Neural progenitor cell (in vitro differentiated cells): ENCODE results near the gene GBGT1. TPM values are rescaled to one million over a fixed set of nuclear protein-coding genes. Genes with fewer than 3 reads are reported as not detected.

Experiments used
- DNase-seq: peaks from one replicate; pipeline ENCODE4 v3.0.0-alpha.2; 2016; ENCODE audit warnings: low spot score
- H2AFZ ChIP-seq: fragments of 200-600 bp; sonication (generic); replicated peaks from 2 replicates; pipeline ENCODE4 v1.6.1; 2016; ENCODE audit warnings: antibody characterized with exemption
- H3F3A ChIP-seq: fragments of 200-600 bp; sonication (generic); 2 replicates; pipeline ENCODE4 v1.6.1; 2016; ENCODE audit warnings: antibody characterized with exemption, low read depth
- H3K27ac ChIP-seq: fragments of 200-600 bp; sonication (generic); 2 replicates; pipeline ENCODE4 v1.5.1; 2016; ENCODE audit warnings: mild to moderate bottlenecking
- H3K27me3 ChIP-seq: fragments of 200-600 bp; sonication (generic); 2 replicates; pipeline ENCODE4 v1.6.1; 2016; ENCODE audit warnings: mild to moderate bottlenecking, moderate library complexity
- H3K36me3 ChIP-seq: fragments of 200-600 bp; sonication (generic); 2 replicates; pipeline ENCODE4 v1.5.1; 2016
- H3K4me1 ChIP-seq: fragments of 200-600 bp; sonication (generic); 2 replicates; pipeline ENCODE4 v1.6.1; 2016; ENCODE audit warnings: mixed run types
- H3K4me2 ChIP-seq: fragments of 200-600 bp; sonication (generic); 2 replicates; pipeline ENCODE4 v1.6.1; 2016
- H3K4me3 ChIP-seq: fragments of 200-600 bp; sonication (generic); 2 replicates; pipeline ENCODE4 v1.5.1; 2016
- H3K79me2 ChIP-seq: fragments of 200-600 bp; sonication (generic); 2 replicates; pipeline ENCODE4 v1.6.1; 2016; ENCODE audit warnings: low read depth
- H3K9ac ChIP-seq: fragments of 200-600 bp; sonication (generic); 2 replicates; pipeline ENCODE4 v1.6.1; 2016
- H3K9me3 ChIP-seq: fragments of 200-600 bp; sonication (generic); 2 replicates; pipeline ENCODE4 v1.5.1; 2016; ENCODE audit warnings: low read depth
- H4K20me1 ChIP-seq: fragments of 200-600 bp; sonication (generic); 2 replicates; pipeline ENCODE4 v1.6.1; 2016; ENCODE audit warnings: low read depth
- H3K27ac Mint-ChIP-seq: 3 replicates; pipeline ENCODE4 v1.8.0; 2021; ENCODE audit warnings: mixed read lengths
- H3K27me3 Mint-ChIP-seq: 2 replicates; pipeline ENCODE4 v1.8.0; 2022; ENCODE audit warnings: low read depth, mild to moderate bottlenecking, inconsistent platforms, moderate library complexity, mixed read lengths; ENCODE audit not compliant: insufficient read depth
- H3K36me3 Mint-ChIP-seq: 3 replicates; pipeline ENCODE4 v1.8.0; 2021; ENCODE audit warnings: mixed read lengths
- H3K4me1 Mint-ChIP-seq: 3 replicates; pipeline ENCODE4 v1.8.0; 2021; ENCODE audit warnings: mixed read lengths
- H3K4me3 Mint-ChIP-seq: 3 replicates; pipeline ENCODE4 v1.8.0; 2021; ENCODE audit warnings: mild to moderate bottlenecking, moderate library complexity, mixed read lengths
- H3K9me3 Mint-ChIP-seq: 3 replicates; pipeline ENCODE4 v1.8.0; 2020; ENCODE audit warnings: mixed read lengths
- EZH2 ChIP-seq: fragments of 200-600 bp; sonication (generic); IDR thresholded peaks from 2 replicates; pipeline ENCODE4 v1.6.1; 2017; ENCODE audit warnings: antibody characterized with exemption, mild to moderate bottlenecking, moderate library complexity
- EZH2phosphoT487 ChIP-seq: fragments of 200-600 bp; sonication (generic); IDR thresholded peaks from 2 replicates; pipeline ENCODE4 v1.6.1; 2017; ENCODE audit warnings: antibody characterized with exemption
- total RNA-seq: library from RNA; depleted of rRNA; stranded (reverse); fragments of >200 nt; gene quantifications from 2 replicates; pipeline ENCODE4 v1.2.3, GENCODE V29; 2015; ENCODE audit warnings: low replicate concordance
- TF ChIP-seq, protein P1 (sequence below): fragments of 200-600 bp; sonication (generic); IDR thresholded peaks from 2 replicates; pipeline ENCODE4 v1.5.1; 2017; ENCODE audit warnings: antibody characterized with exemption, mild to moderate bottlenecking

GBGT1 gene
- total RNA-seq, 1 donor from 2014 or later, result 2.0 TPM

DNA sequence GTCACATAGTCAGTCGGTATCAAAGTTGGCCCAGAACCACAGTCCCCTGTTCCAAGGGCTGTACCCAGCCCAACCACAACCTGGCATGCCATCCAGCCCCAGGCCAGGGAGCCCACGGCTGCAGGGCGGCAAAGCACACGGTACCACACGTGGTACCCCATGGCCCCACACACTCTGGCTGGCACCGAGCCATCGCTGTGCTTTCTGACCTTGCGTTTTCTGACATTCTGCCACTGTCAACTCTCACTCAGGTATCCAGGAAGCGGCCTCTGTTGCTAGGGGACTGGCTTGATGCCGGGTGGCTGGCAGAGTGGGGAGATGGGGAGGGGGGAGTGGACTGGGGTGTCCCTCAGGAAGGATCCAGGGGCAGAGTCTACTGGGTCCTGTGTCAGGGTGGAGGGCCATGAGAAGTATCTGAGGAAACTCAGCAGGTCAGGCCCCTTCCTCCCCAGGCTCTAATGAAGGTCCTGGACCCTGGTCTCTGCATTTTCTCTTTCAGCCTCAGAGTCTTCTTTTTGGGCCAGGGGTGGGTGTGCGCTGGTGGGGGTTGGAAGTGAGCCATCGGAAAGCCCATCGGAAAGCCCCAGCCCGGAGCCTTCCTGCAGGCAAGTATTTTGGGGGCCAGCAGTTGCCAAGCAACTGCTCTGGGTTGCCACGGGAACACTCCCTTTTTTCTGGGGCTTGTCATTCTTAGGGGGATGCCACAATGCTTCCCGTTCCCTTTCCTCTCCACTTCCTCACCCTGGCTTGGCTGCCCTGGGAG is 21.7 kb downstream of the GBGT1 start:
- peaks cover 6% of the 10 kb centered on the region for H3K4me1 ChIP-seq
- no peaks in the 10 kb centered on the region for H3F3A ChIP-seq
- H3K9ac ChIP-seq, result no peak overlapping the region
- Mint-ChIP-seq H3K4me3 (no peak overlapping the region), H3K36me3 (no peaks in the 10 kb centered on the region), H3K27ac (no peak overlapping the region), H3K4me1 (peaks cover 40% of the 10 kb centered on the region), H3K27me3 (peaks cover 8% of the 10 kb centered on the region), H3K9me3 (no peaks in the 10 kb centered on the region)
- no peaks in the 10 kb centered on the region for H3K36me3 ChIP-seq
- peaks cover 97% of the 10 kb centered on the region for H4K20me1 ChIP-seq
- TF ChIP-seq EZH2phosphoT487, result no peak
- TF ChIP-seq, protein P1, sequence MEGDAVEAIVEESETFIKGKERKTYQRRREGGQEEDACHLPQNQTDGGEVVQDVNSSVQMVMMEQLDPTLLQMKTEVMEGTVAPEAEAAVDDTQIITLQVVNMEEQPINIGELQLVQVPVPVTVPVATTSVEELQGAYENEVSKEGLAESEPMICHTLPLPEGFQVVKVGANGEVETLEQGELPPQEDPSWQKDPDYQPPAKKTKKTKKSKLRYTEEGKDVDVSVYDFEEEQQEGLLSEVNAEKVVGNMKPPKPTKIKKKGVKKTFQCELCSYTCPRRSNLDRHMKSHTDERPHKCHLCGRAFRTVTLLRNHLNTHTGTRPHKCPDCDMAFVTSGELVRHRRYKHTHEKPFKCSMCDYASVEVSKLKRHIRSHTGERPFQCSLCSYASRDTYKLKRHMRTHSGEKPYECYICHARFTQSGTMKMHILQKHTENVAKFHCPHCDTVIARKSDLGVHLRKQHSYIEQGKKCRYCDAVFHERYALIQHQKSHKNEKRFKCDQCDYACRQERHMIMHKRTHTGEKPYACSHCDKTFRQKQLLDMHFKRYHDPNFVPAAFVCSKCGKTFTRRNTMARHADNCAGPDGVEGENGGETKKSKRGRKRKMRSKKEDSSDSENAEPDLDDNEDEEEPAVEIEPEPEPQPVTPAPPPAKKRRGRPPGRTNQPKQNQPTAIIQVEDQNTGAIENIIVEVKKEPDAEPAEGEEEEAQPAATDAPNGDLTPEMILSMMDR, result no peak
- no peak for TF ChIP-seq EZH2
- no peaks in the 10 kb centered on the region for H3K9me3 ChIP-seq
- H3K27ac ChIP-seq, result no peak overlapping the region
- H3K4me3 ChIP-seq, result no peak overlapping the region
- no peak overlapping the region for H2AFZ ChIP-seq
- no peak for DNase-seq
- peaks cover 55% of the 10 kb centered on the region for H3K79me2 ChIP-seq
- H3K27me3 ChIP-seq, result no peaks in the 10 kb centered on the region
- no peak overlapping the region for H3K4me2 ChIP-seq

DNA sequence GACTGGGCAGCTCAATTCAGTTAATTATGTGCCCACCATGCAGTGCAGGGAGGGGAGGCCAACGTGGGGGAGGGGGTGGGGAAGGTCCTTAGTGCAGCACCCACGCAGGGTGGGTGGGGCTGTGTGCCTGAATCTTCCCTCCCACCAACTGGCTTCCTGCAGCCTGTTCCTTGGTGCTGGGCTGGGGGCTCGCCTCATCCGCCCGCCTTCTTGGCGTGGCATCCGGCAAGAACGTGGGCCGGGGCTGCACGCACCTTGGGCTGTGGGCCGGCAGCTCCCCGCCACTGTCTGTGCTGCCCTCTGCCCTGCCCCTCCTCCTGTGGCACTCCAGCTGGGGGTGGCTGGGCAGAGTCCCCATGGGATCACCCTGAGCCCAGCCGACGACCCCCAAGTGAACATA is 23.1 kb downstream of the GBGT1 start:
- H3K4me2 ChIP-seq, result no peak overlapping the region
- H3K79me2 ChIP-seq, result peaks cover 41% of the 10 kb centered on the region
- peaks cover 6% of the 10 kb centered on the region for H3K4me1 ChIP-seq
- Mint-ChIP-seq H3K4me3 (no peak overlapping the region), H3K27ac (no peak overlapping the region), H3K36me3 (no peaks in the 10 kb centered on the region), H3K27me3 (peaks cover 11% of the 10 kb centered on the region), H3K4me1 (peaks cover 38% of the 10 kb centered on the region), H3K9me3 (no peaks in the 10 kb centered on the region)
- H3K4me3 ChIP-seq, result no peak overlapping the region
- no peaks in the 10 kb centered on the region for H3K27me3 ChIP-seq
- no peaks in the 10 kb centered on the region for H3F3A ChIP-seq
- H3K27ac ChIP-seq, result no peak overlapping the region
- TF ChIP-seq EZH2 (no peak), EZH2phosphoT487 (no peak)
- TF ChIP-seq, protein P1, result no peak
- H3K9ac ChIP-seq, result no peak overlapping the region
- no peak for DNase-seq
- H3K36me3 ChIP-seq, result no peaks in the 10 kb centered on the region
- peaks cover 97% of the 10 kb centered on the region for H4K20me1 ChIP-seq
- H3K9me3 ChIP-seq, result no peaks in the 10 kb centered on the region
- H2AFZ ChIP-seq, result no peak overlapping the region

DNA sequence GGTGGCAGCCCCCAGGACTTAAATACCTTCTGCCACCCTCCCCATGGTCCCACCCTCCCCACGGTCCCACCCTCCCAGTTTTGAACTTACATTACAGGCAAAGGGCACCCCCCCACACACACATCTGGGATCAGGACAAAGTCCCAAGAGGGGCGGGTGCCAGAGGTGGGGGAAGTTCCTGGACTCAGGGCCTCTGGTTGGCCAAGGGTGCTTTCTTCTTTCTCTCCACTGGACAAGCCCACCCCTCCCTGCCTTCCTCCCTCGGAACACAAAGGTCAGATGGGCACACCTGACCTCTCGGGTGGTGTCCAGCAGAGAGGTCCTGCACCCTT is 23.6 kb downstream of the GBGT1 start:
- Mint-ChIP-seq H3K36me3 (no peaks in the 10 kb centered on the region), H3K27me3 (peaks cover 10% of the 10 kb centered on the region), H3K4me1 (peaks cover 36% of the 10 kb centered on the region), H3K4me3 (no peak overlapping the region), H3K27ac (no peak overlapping the region), H3K9me3 (no peaks in the 10 kb centered on the region)
- Histone ChIP-seq H2AFZ (no peak overlapping the region), H3K9ac (no peak overlapping the region), H3K27me3 (no peaks in the 10 kb centered on the region), H3K79me2 (peaks cover 40% of the 10 kb centered on the region), H4K20me1 (peaks cover 97% of the 10 kb centered on the region), H3K9me3 (no peaks in the 10 kb centered on the region), H3K27ac (no peak overlapping the region), H3K4me2 (no peak overlapping the region), H3K36me3 (no peaks in the 10 kb centered on the region), H3K4me3 (no peak overlapping the region), H3K4me1 (peaks cover 6% of the 10 kb centered on the region), H3F3A (no peaks in the 10 kb centered on the region)
- no peak for DNase-seq
- TF ChIP-seq EZH2 (no peak), EZH2phosphoT487 (no peak)
- TF ChIP-seq, protein P1, result no peak
